BJ (cell line): Measurements from ENCODE around the gene NAPA. TPM values are rescaled to one million over a fixed set of nuclear protein-coding genes. Genes with fewer than 3 reads are reported as not detected.

ENCODE experiments used
- CTCF ChIA-PET: fragments of 350-600 bp; formaldehyde crosslinking; extraction: SDS; loops from one replicate; lab custom pipeline; 2021; ENCODE audit warnings: antibody characterized with exemption, inconsistent platforms; lab: Yijun Ruan, JAX
- POLR2A ChIA-PET: fragments of 300-600 bp; sonication (Branson Sonifier 250); formaldehyde crosslinking; extraction: SDS; loops from one replicate; lab custom pipeline; 2021; ENCODE audit warnings: antibody characterized with exemption; lab: Charles Lee
- DNase-seq: peaks from one replicate; pipeline ENCODE4 v3.0.0-alpha.2; 2011; ENCODE audit warnings: low read depth
- H3K27me3 ChIP-seq: 2 replicates; pipeline ENCODE4 v1.6.0; 2011; ENCODE audit warnings: low read length; ENCODE audit not compliant: control insufficient read depth, insufficient read depth
- H3K36me3 ChIP-seq: 2 replicates; pipeline ENCODE4 v1.5.1; 2011; ENCODE audit warnings: low read length; ENCODE audit not compliant: control insufficient read depth, insufficient read depth
- H3K4me3 ChIP-seq: 2 replicates; pipeline ENCODE4 v1.5.1; 2011; ENCODE audit warnings: low read depth, mild to moderate bottlenecking, control low read depth, low read length
- CTCF ChIP-seq: IDR thresholded peaks from 2 replicates; pipeline ENCODE4 v1.5.1; 2011; ENCODE audit warnings: low read depth, mild to moderate bottlenecking, control low read depth, inconsistent platforms, low read length, moderate library complexity; ENCODE audit not compliant: insufficient read depth
- polyA plus RNA-seq: library from polyadenylated mRNA; depleted of rRNA; stranded (reverse); fragments of >200 nt; gene quantifications from 2 replicates; pipeline ENCODE4 v1.2.3, GENCODE V29; 2011

The NAPA gene
- polyA plus RNA-seq, 1 experiment = 203 TPM

GRCh38 chr19:47508721-47509120 is 6.1 kb downstream of the NAPA start:
- no peak for TF ChIP-seq CTCF
- peaks cover 5% of the 10 kb centered on the region for H3K36me3 ChIP-seq
- H3K27me3 ChIP-seq = no peaks in the 10 kb centered on the region
- no peak for DNase-seq
- POLR2A ChIA-PET = no interaction called here
- H3K4me3 ChIP-seq = no peak overlapping the region
- CTCF ChIA-PET = interaction anchor here (0.6 kb wide), 1 partner anchor 191 kb away, joined by 4 read pairs; no protein-coding TSS in a partner anchor

GRCh38 chr19:47507924-47508553 is 6.8 kb downstream of the NAPA start:
- TF ChIP-seq CTCF = no peak
- ChIA-PET POLR2A (no interaction called here), CTCF (interaction anchor here (0.6 kb wide), 1 partner anchor 17 kb away, joined by 5 read pairs; no protein-coding TSS in a partner anchor)
- DNase-seq = no peak
- no peaks in the 10 kb centered on the region for H3K27me3 ChIP-seq
- H3K36me3 ChIP-seq = peaks cover 10% of the 10 kb centered on the region
- H3K4me3 ChIP-seq = no peak overlapping the region

- no peak overlapping the region for H3K4me3 ChIP-seq
- no peak for DNase-seq
- ChIA-PET CTCF (no interaction called here), POLR2A (no interaction called here)
- no peaks in the 10 kb centered on the region for H3K27me3 ChIP-seq
- H3K36me3 ChIP-seq = peaks cover 13% of the 10 kb centered on the region
- TF ChIP-seq CTCF = no peak
Observed at GRCh38 chr19:47507012-47507411, 7.9 kb downstream of the NAPA start.

- H3K36me3 ChIP-seq = peaks cover 13% of the 10 kb centered on the region
- DNase-seq = no peak
- no peak overlapping the region for H3K4me3 ChIP-seq
- ChIA-PET CTCF (no interaction called here), POLR2A (no interaction called here)
- no peak for TF ChIP-seq CTCF
- no peaks in the 10 kb centered on the region for H3K27me3 ChIP-seq
Observed at GRCh38 chr19:47506459-47506858, 8.4 kb downstream of the NAPA start.

- TF ChIP-seq CTCF = no peak
- ChIA-PET POLR2A (no interaction called here), CTCF (interaction anchor here (0.6 kb wide), 1 partner anchor 10 kb away, joined by 4 read pairs; no protein-coding TSS in a partner anchor)
- Histone ChIP-seq H3K4me3 (no peak overlapping the region), H3K36me3 (peaks cover 15% of the 10 kb centered on the region), H3K27me3 (no peaks in the 10 kb centered on the region)
- no peak for DNase-seq
Observed at GRCh38 chr19:47505506-47505905, 9.4 kb downstream of the NAPA start.
